Subcutaneous adipose tissue (tissue), 4 donors: ENCODE measurements around the gene SPIN2A. TPM values are rescaled to one million over a fixed set of nuclear protein-coding genes. Genes with fewer than 3 reads are reported as not detected.
"Not testable (repeated sequence)": the region's sequence is repeated elsewhere in the genome, so short reads cannot be mapped to it uniquely, and the experiment has no call there.

Source experiments
- total RNA-seq, 4 donors: library from RNA; depleted of rRNA; stranded (reverse); fragments of >200 nt; gene quantifications; one replicate each; pipeline ENCODE4 v1.1.0, GENCODE V29; 2016
- TF ChIP-seq, protein P1 (sequence below): fragments of 450-650 bp; IDR thresholded peaks from one replicate; pipeline ENCODE4 v1.5.1; 2016; ENCODE audit warnings: low read depth, mild to moderate bottlenecking, control low read depth, antibody characterized with exemption, moderate library complexity

The SPIN2A gene
- total RNA-seq, result 1 to 10 TPM in 1 of 4 donors, under 1 TPM in 1, not detected in 2; 0.66 to 1.4 TPM

DNA sequence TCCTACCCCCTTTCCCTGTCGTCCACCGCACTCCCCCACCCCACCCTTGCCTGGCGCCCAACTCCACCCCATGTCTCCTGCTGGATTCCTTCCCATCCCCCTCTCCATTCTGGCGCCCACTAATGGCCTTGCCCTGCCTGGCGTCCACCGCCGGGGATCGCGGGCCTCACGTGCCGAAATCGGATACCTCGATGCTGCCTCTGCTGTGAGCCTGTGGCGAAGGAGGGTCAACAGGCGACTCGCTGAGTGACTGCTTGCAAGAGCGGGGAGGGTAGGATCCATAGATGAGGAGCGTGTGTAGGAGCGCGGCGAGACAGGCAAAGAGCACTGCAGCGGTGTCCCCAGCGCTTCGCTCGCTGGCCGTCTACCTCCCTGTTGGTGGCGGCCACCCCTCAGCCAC lies at the start of gene SPIN2A:
SPIN2A (minus strand) TSS at position 325 of the 400 bp plus-strand sequence. CDS start 800 bp downstream, outside the sequence.
- TF ChIP-seq, protein P1, sequence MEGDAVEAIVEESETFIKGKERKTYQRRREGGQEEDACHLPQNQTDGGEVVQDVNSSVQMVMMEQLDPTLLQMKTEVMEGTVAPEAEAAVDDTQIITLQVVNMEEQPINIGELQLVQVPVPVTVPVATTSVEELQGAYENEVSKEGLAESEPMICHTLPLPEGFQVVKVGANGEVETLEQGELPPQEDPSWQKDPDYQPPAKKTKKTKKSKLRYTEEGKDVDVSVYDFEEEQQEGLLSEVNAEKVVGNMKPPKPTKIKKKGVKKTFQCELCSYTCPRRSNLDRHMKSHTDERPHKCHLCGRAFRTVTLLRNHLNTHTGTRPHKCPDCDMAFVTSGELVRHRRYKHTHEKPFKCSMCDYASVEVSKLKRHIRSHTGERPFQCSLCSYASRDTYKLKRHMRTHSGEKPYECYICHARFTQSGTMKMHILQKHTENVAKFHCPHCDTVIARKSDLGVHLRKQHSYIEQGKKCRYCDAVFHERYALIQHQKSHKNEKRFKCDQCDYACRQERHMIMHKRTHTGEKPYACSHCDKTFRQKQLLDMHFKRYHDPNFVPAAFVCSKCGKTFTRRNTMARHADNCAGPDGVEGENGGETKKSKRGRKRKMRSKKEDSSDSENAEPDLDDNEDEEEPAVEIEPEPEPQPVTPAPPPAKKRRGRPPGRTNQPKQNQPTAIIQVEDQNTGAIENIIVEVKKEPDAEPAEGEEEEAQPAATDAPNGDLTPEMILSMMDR, result not testable (repeated sequence)

DNA sequence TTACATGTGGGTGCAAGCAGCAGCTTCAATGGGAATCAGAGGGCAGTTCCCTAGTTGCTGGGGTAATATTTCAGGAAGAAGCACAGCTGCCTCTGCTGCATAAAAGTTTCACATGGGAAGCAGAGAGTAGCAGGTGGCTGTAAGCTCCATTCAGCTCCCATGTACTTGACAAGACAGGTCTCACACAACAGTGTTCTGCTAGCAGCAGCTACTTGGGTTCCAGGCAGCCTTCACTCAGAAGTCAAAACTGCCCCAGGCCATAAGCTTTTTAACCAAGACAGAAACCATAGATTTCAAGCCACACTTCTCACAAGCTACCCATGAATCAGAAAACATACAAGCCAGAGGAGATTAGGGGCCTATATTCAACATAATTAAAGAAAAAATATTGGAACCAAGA lies 41.4 kb upstream of the SPIN2A start:
- TF ChIP-seq, protein P1, result no peak

DNA sequence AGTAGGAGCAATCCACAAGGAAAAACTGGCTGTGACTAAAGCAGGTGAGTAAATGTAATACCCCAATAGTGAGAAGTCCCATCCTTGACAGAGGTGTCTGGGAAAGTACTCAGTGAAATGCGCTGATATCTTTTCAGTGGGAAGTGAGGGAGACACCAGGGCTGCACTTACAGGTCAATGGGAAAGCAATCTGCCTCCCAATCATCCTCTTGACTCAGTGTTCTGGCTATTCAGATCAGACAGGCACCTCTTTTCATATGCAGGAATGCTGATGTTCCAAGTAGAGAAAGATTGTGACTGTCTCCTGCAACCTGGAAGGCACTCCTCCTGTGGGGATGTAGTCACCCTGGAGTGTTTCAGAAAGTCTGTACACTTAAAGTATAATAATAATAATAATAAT lies 39.9 kb upstream of the SPIN2A start:
- TF ChIP-seq, protein P1, result no peak

DNA sequence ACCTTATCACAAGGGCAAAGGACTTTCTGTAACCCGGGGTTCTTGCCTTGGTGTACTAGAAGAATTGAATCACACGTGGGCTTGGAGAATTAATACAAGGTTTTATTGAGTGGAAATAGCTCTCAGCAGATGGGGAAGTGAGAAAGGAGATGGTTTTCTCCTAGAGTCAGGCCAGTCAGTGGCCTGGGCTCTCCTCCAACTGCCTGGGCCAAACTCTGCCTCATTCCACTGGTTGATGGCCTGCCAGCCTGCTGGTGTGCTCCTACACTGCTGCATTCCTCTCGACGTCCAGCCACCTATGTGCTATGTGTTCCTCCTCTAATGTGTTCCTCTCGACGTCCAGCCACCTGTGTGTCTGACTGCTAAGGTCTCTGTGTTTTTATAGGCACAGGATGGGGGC lies 35.3 kb upstream of the SPIN2A start:
- TF ChIP-seq, protein P1, result no peak

DNA sequence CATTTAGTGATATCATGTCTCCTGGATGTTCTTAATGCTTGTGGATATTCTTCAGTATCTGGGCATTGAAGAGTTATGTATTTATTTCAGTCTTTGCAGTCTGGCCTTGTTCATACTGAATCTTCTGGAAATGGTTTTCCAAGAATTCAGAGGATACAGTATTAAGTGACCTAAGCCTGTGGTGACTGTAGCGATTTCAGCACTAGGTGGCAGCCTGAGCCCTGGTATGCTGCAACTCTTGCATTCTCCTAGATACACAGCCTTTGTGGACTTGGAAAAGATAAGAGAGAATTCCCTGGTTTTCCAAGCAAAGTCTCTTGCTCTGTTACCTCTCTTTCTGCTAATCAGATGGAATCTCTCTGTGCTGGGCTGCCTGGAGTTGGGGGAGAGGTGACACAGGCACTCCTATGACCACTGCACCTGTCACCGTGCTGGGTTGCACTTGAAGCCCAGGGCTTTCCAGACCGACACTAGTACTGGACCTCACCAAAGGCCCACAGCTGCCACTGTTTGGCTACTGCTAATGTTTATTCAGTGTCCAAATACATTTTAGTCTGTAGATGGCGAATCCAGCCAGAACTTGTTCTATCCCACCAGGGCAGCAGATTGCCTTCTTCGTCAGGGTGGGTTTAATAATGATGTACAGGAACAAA lies 19.3 kb upstream of the SPIN2A start:
- TF ChIP-seq, protein P1, result no peak

DNA sequence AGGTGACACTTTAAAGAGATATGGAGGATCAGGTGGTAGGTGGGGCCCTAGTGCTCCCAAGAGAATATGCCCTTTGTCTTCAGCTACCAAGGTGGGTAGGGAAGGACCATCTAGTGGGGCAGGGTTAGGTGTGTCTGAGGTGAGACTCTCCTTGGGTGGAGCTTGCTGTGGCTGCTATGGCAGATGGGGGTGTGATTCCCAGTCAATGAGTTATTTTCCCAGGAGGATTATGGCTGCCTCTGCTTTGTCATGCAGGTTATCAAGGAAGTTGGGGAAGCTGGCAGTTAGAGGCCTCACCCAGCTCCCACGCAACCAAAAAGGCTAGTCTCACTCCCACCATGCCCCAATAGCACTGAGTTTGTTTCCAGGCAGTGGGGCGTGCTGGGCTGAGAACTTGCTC lies 18.0 kb upstream of the SPIN2A start:
- TF ChIP-seq, protein P1, result no peak

DNA sequence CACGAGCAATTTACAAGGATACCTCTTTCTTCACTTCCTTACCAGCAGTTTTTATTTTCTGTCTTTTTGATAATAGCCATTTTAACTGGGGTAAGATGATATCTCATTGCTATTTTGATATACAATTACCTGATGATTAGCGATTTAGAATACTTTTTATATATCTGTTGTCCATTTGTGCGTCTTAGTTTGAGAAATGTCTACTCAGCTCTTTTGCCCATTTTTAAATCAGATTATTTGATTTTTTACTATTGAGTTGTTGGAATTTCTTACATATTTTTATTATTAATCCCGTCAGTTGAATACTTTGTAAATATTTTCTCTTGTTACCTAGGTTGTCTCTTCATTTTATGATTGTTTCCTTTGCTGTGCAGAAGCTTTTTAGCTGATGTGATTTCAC lies 1.5 kb upstream of the SPIN2A start:
- TF ChIP-seq, protein P1, result no peak
